ENCODE results near the gene RNGTT.
A peak's percentile ranks its signal among the peaks of the same experiment; 100 is the strongest.

The RNGTT gene

DNA sequence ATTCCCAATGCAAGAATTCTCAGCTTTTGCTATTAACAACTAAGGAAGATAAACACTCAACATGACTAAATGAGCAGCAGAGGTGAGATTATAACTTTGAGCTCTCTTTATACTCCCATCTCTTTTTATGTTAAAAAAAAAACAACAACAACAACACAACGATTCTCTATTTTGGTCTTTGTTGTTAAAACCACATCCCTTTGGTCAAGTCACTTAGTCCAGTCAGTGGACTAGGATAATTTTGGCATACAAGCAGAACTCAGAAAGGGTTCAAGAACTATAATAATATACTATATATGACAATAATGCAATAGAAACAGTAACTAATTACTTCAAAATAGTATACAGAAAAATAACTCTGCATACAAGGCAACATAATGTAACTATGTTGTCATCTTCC, 312.4 kb downstream of the RNGTT start:
- no peak for DNase-seq

DNA sequence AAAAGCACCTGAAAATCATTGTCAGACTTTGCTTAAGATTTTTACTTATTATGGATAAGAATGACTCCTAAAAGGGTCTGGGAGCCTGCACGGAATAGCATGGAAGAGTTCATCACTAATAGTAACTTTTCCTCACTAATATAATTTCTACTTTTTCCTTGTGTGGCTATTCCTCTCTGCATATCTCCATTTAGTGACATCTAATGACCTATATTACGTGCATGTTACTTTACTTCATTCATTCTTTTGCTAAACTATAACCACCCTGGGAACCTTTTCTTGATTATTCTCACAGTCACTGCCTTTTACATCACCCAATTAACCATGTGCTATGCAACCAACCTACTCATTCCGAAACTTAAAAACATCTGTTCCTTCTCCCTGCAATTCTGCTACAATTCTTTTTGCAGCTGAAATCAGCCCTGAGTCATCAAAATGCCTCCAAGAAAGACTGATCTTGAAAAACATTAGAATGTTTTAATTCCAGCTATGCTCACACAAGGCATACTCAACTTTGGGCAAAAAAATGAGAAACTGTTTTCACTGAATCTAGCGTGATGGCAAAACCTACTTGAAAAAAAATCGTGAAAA, 313.3 kb downstream of the RNGTT start:
- DNase-seq = no peak

- DNase-seq = no peak
Observed at GRCh38 chr6:88641178-88641903, 322.1 kb downstream of the RNGTT start.

GRCh38 chr6:88637761-88638545, 325.5 kb downstream of the RNGTT start:
- DNase-seq = peak; percentile 19

DNA sequence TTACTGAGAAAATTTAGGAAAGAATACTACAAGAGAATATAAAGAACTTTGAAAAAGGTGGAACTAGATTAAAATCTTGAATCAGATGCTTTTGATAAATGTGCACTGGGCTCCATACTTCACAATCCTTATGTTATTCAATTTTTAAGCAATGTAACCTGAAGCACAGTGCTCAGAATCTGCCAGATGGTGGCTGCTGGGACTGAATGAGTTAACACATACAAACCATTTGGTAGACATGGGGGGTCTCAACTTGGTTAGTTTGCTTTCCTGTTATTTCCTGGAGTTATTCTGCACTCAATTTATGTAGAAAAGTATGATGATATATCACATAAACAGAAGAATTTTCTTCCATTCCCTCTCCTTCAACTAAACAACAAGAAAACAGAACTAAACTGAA, 326.5 kb downstream of the RNGTT start:
- DNase-seq = no peak

- DNase-seq = no peak
Observed at GRCh38 chr6:88633782-88634181, 329.6 kb downstream of the RNGTT start.

DNA sequence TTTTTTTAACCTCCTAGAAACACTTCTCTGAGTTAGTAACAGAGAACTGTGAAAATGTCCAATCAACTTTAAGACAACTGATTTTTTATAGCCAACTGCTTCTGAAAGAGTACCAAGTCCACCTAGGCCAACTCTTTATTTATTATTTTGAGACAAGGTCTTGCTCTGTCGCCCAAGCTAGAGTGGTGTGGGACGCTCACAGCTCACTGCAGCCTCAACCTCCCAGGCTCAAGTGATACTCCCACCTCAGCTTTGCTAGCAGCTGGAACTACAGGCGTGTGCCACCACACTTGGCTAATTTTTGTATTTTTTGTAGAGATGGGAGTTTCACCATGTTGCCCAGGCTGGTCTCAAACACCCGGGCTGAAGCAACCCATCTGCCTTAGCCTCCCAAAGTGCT, 331.6 kb downstream of the RNGTT start:
- DNase-seq = no peak

GRCh38 chr6:88629838-88630494, 333.5 kb downstream of the RNGTT start:
- DNase-seq = peak; percentile 66

DNA sequence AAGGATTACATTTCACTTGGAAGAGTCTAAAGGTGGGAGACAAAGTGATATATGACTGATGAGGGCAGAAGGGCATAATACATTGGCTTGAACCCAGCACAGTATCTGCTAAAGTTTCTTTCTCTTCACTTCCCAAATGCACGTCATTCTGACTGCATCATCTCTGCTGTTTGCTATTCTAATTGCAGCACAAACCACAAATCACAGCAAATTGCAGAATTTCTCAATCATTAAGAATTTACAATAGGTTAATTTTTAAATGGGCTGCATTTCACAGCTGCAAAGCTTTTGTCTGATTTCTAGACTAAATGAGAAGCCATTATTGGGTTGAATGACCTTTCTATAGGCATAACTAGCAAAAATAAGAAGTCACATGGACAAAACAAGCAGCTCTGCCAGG, 337.0 kb downstream of the RNGTT start:
- DNase-seq = no peak

- no peak for DNase-seq
Observed at GRCh38 chr6:88623531-88623930, 339.9 kb downstream of the RNGTT start.

- no peak for DNase-seq
Observed at GRCh38 chr6:88619951-88620350, 343.5 kb downstream of the RNGTT start.

DNA sequence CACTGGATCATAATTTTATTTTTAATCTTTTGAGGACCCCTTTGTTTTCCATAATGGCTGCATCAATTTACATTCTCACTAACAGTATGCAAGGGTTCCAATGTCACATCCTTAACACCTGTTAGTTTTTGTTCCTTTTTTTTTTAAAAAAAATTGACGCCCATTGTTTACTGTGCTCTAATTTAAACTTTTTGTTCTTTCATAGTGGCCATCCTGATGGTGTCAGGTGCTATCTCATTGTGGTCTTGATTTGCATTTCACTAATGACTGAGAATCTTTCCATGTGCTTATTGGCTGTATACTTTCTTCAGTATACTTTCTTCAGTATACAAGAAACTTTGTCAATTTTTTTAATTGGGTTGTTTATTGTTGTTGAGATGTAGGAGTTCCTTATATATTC, 347.0 kb downstream of the RNGTT start:
- no peak for DNase-seq

GRCh38 chr6:88614316-88614877, 349.0 kb downstream of the RNGTT start:
- no peak for DNase-seq

GRCh38 chr6:88612631-88613030, 350.8 kb downstream of the RNGTT start:
- DNase-seq = peak; percentile 24

- no peak for DNase-seq
Observed at GRCh38 chr6:88611721-88612120, 351.7 kb downstream of the RNGTT start.

GRCh38 chr6:88609983-88610382, 353.4 kb downstream of the RNGTT start:
- DNase-seq = peak; percentile 56

DNA sequence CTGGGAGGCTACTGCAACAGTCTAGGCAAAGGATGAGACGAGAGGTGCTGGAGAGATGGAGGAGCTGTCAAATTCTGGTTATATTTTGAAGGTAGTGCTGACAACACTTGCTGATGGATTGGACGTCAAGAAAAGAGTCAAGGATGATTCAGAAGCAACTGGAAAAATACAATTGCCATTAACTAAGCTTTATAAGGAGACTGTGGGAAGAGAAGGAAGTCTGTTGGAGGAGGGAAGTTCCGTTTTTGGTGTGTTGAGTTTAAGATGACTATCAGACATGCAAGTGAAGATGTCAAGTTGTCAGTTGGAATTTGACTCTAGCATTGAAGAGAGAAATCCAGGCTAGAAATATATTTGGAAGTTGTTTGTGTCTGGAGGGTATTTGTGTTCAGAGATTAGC, 358.1 kb downstream of the RNGTT start:
- DNase-seq = no peak

DNA sequence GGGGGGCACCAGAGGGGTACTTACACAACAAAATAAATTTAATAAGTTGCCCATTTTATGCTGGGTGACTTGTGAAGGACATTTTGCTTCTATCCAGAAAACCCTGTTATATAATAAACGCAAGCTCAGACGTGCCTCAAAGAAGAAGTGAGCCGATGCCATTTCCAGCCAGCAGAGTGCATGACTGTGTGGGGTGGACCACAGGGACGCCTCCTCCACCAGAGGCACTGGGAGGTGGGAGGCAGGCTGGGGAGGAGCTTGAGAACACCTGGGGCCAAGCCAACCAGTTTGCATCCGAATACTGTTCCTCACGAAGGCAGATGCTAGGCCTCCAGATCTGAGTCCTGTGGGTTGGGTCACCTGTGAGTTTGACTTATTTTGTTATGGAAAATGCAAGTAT, 363.8 kb downstream of the RNGTT start:
- no peak for DNase-seq

GRCh38 chr6:88596801-88597200, 366.6 kb downstream of the RNGTT start:
- no peak for DNase-seq

DNA sequence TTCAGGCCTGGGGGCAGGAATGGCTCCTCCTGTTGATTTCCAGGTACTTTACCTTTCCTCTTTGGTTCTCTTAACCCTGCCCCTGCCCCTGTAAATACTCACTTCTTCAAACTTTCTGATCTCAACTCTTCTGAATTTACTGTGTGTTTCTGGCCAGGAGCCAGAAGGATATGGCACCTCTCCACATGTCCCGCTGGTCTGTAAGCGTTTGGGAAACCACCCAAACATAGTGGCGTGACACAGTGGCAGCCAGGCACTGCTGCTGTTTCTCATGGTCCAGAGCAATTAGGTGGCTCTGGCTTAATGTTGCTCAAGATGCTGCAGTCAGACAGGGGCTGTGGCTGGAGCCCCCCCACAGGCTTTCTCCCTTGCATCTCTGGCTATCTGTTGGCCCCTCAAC, 374.5 kb downstream of the RNGTT start:
- DNase-seq = no peak

DNA sequence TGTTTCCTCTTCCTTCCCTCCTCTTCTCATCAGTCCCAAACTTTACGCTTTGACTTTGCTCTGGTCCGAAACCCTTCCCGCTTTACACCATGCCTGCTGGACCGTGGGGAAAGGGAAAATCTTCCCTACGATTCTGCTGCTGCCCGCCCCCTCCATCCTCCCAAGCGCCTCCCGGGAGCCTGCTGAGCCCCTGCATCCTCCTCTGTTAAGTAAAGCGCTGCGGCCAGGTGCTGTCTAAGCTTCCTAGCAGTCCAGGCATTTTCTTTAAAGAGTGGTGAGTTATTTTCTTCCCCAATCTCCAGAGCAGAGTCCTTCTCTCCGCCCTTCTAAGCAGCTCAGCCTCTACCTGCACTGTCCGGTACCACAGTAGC, 376.3 kb downstream of the RNGTT start:
- DNase-seq = no peak

DNA sequence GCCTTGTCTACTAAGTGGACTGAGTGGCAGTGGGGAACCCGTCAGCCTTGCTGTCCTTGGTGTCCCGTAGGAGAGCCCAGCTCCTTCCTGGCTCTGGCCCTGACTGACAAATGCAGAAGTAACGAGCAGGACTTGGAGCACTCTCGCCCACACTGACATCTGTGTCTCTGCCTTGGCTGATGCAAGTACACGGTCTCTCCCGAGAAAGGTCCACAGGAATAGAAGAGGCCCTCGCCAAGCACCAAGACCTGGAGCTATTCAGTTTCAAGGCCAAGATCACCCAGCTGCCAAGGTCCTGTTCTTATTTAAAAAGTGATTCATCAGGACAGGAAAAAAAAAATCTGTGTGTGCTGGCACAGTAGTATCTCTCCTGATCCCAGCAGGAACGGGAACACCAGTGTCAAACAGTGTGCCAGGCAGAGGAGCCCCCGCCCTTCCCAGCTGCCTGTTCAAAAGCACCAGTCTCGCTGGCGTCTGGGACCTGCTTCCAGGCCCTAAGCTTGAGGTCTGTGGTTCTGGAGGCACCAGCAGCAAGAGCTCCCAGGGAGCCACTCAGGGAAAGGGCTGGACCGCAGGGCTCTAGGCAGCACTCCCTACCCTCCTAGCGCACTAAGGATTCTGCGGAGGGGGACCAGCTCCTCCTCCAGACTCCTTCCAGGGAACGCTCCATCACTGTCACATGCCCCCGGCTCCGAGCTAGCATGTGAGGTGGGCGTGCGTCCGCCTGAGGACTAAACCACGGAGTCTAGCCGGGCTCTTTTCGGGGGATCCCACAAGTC, 376.9 kb downstream of the RNGTT start:
- no peak for DNase-seq

DNA sequence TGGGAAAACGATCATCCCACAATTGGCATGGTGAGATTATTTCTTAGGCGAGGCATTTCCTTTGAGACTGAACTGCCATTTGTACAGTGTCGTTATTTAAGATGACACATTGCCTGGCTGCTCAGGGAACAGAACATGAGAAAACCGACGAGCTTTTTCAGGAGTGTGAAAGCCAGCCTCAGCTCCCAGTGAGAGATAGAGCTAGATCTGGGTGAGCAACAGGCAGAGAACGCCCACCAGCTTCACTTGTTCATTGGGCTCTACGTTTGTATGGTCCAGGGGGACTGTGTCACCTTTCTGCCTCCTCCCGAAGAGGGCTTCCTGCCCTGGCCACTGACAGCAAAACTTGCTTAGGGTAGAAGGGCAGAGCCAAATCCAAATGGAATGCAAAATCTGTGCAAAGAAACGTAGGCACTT, 378.1 kb downstream of the RNGTT start:
- no peak for DNase-seq
